Keratinocyte (primary cell): ENCODE measurements around the gene EVL.

Experiments used
- CTCF ChIP-seq, 3 experiments: IDR thresholded peaks in 1 of 3; conservative IDR thresholded peaks in 1 of 3; optimal IDR thresholded peaks in 1 of 3; 2 replicates in 2 of 3; 3 replicates in 1 of 3; pipeline versions ENCODE3 to v1.5.1; 2011; ENCODE audit warnings: low read length in 3 of 3, mild to moderate bottlenecking in 3 of 3, moderate library complexity in 2 of 3, control low read depth in 1 of 3, inconsistent platforms in 1 of 3; ENCODE audit not compliant: insufficient read depth in 2 of 3; ENCODE audit errors: extremely low read depth in 1 of 3
- EZH2 ChIP-seq: IDR thresholded peaks from one replicate; pipeline ENCODE4 v1.6.1; 2012; ENCODE audit warnings: inconsistent platforms, mild to moderate bottlenecking, low read length, moderate library complexity

- TF ChIP-seq CTCF (optimal IDR thresholded peaks at IDR 0.05 in 1 of 3, IDR thresholded peaks at IDR 0.05 in 1 of 3, conservative IDR thresholded peaks at IDR 0.05 in 1 of 3; ENCODE audit: extremely low read depth in 1 of 3, insufficient read depth in 2 of 3, low read length in 3 of 3) (no peak), EZH2 (no peak)
These were observed 67.1 kb downstream of the EVL start for GRCh38 chr14:100132161-100132902.
